DOHH2 (cell line): ENCODE measurements around the gene KDF1.
"Not testable (repeated sequence)": the region's sequence is repeated elsewhere in the genome, so short reads cannot be mapped to it uniquely, and the experiment has no call there.

Experiments used
- H3F3A ChIP-seq: fragments of 200-600 bp; sonication (generic), shearing (Covaris generic); 2 replicates; pipeline ENCODE4 v1.6.0; 2016; ENCODE audit warnings: antibody characterized with exemption, mild to moderate bottlenecking; ENCODE audit not compliant: control insufficient read depth, insufficient read depth
- H3K27ac ChIP-seq: fragments of 200-600 bp; sonication (generic); 2 replicates; pipeline ENCODE4 v1.5.1; 2014; ENCODE audit warnings: low read depth, mild to moderate bottlenecking, low read length, moderate library complexity
- H3K27me3 ChIP-seq: fragments of 200-600 bp; sonication (generic); 2 replicates; pipeline ENCODE4 v1.6.1; 2014; ENCODE audit warnings: mild to moderate bottlenecking, low read length, mixed read lengths; ENCODE audit not compliant: control insufficient read depth
- H3K36me3 ChIP-seq: fragments of 200-600 bp; sonication (generic); 2 replicates; pipeline ENCODE4 v1.6.1; 2014; ENCODE audit warnings: mild to moderate bottlenecking, low read length, moderate library complexity, mixed read lengths; ENCODE audit not compliant: control insufficient read depth
- H3K4me1 ChIP-seq: fragments of 200-600 bp; sonication (generic); 2 replicates; pipeline ENCODE4 v1.6.1; 2014; ENCODE audit warnings: mild to moderate bottlenecking, low read length, mixed read lengths; ENCODE audit not compliant: control insufficient read depth
- H3K4me2 ChIP-seq: fragments of 200-600 bp; sonication (generic); 2 replicates; pipeline ENCODE4 v1.6.0; 2014; ENCODE audit warnings: mild to moderate bottlenecking, low read length, moderate library complexity
- H3K4me3 ChIP-seq: fragments of 200-600 bp; sonication (generic); 2 replicates; pipeline ENCODE4 v1.5.1; 2014; ENCODE audit warnings: mild to moderate bottlenecking, low read length, mixed read lengths
- H3K79me2 ChIP-seq: fragments of 200-600 bp; sonication (generic); 2 replicates; pipeline ENCODE4 v1.6.1; 2014; ENCODE audit warnings: mild to moderate bottlenecking, low read length, mixed read lengths; ENCODE audit not compliant: control insufficient read depth
- H3K9me2 ChIP-seq: fragments of 200-600 bp; sonication (generic); replicated peaks from 2 replicates; pipeline ENCODE4 v1.6.1; 2014; ENCODE audit warnings: mild to moderate bottlenecking, low read length, mixed read lengths; ENCODE audit not compliant: control insufficient read depth
- H3K9me3 ChIP-seq: fragments of 200-600 bp; sonication (generic); 2 replicates; pipeline ENCODE4 v1.6.1; 2014; ENCODE audit warnings: antibody characterized with exemption, low read length, mixed read lengths; ENCODE audit not compliant: control insufficient read depth, insufficient read depth
- H4K20me1 ChIP-seq: fragments of 200-600 bp; sonication (generic); 2 replicates; pipeline ENCODE4 v1.6.0; 2014; ENCODE audit warnings: low read depth, mild to moderate bottlenecking, antibody characterized with exemption, low read length, moderate library complexity; ENCODE audit not compliant: control insufficient read depth, insufficient read depth
- CTCF ChIP-seq: fragments of 200-600 bp; sonication (generic); IDR thresholded peaks from one replicate; pipeline ENCODE4 v1.5.1; 2014; ENCODE audit warnings: antibody characterized with exemption, mild to moderate bottlenecking, low read depth, low read length; ENCODE audit not compliant: poor library complexity, severe bottlenecking
- EZH2phosphoT487 ChIP-seq: fragments of 200-600 bp; sonication (generic); IDR thresholded peaks from 2 replicates; pipeline ENCODE4 v1.6.1; 2017; ENCODE audit warnings: borderline replicate concordance, mild to moderate bottlenecking, antibody characterized with exemption, low read length, moderate library complexity, mixed read lengths

Gene KDF1

GRCh38 chr1:26949266-26949925, 10.9 kb downstream of the KDF1 start:
- H3K4me3 ChIP-seq = no peak overlapping the region
- H3K9me3 ChIP-seq = no peaks in the 10 kb centered on the region
- no peak overlapping the region for H3K27ac ChIP-seq
- no peaks in the 10 kb centered on the region for H3K27me3 ChIP-seq
- H3F3A ChIP-seq = no peaks in the 10 kb centered on the region
- no peak overlapping the region for H3K4me2 ChIP-seq
- no peaks in the 10 kb centered on the region for H3K79me2 ChIP-seq
- no peaks in the 10 kb centered on the region for H4K20me1 ChIP-seq
- no peaks in the 10 kb centered on the region for H3K4me1 ChIP-seq
- H3K9me2 ChIP-seq = no peaks in the 10 kb centered on the region
- H3K36me3 ChIP-seq = peaks cover 15% of the 10 kb centered on the region
- TF ChIP-seq CTCF = no peak
- no peak for TF ChIP-seq EZH2phosphoT487

- H3K79me2 ChIP-seq, H3K4me3 ChIP-seq, H3K27ac ChIP-seq, H3F3A ChIP-seq, H3K9me2 ChIP-seq, H3K27me3 ChIP-seq, H4K20me1 ChIP-seq, H3K4me2 ChIP-seq, H3K4me1 ChIP-seq, H3K9me3 ChIP-seq: not testable (repeated sequence)
- H3K36me3 ChIP-seq = peaks cover 16% of the 10 kb centered on the region
Measured at GRCh38 chr1:26948725-26949057, 11.6 kb downstream of the KDF1 start.

- Histone ChIP-seq H3K36me3 (peaks cover 39% of the 10 kb centered on the region), H3K9me2 (no peaks in the 10 kb centered on the region), H4K20me1 (no peaks in the 10 kb centered on the region), H3K4me2 (no peak overlapping the region), H3K9me3 (no peaks in the 10 kb centered on the region), H3K79me2 (no peaks in the 10 kb centered on the region), H3K4me1 (no peaks in the 10 kb centered on the region), H3K27me3 (no peaks in the 10 kb centered on the region), H3K4me3 (no peak overlapping the region), H3K27ac (no peak overlapping the region), H3F3A (no peaks in the 10 kb centered on the region)
- TF ChIP-seq CTCF (no peak), EZH2phosphoT487 (no peak)
Measured at GRCh38 chr1:26946270-26946669, 14.0 kb downstream of the KDF1 start.

GRCh38 chr1:26945728-26946127, 14.5 kb downstream of the KDF1 start:
- Histone ChIP-seq H3K4me1 (no peaks in the 10 kb centered on the region), H3K27me3 (no peaks in the 10 kb centered on the region), H4K20me1 (no peaks in the 10 kb centered on the region), H3K4me3 (no peak overlapping the region), H3K27ac (no peak overlapping the region), H3K9me3 (no peaks in the 10 kb centered on the region), H3K79me2 (no peaks in the 10 kb centered on the region), H3K9me2 (no peaks in the 10 kb centered on the region), H3K36me3 (peaks cover 42% of the 10 kb centered on the region), H3K4me2 (no peak overlapping the region), H3F3A (no peaks in the 10 kb centered on the region)
- TF ChIP-seq CTCF (no peak), EZH2phosphoT487 (no peak)
